IPS DF 4.7 (cell line): ENCODE data around the gene EFNB3.

Source experiments
- DNase-seq: peaks from one replicate; pipeline ENCODE4 v3.0.0-alpha.2; 2013; ENCODE audit warnings: low spot score; ENCODE audit errors: extremely low read depth

The EFNB3 gene

DNA sequence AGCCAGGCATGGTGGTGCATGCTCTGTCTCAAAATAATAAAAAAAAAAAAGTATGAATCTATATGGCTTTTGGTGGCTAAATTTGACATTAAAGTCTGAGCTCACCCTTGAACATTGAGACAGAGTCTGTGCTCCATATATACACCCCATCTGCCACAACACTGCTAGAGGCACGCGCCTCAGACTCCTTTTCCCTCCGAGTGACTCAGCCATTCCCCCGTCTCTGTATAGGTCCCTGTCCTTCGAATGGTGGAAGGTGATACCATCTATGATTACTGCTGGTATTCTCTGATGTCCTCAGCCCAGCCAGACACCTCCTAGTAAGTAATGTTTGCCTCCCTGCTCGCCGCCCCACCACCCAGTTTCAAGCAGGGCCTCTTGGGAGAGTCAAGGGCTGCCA lies 4.5 kb upstream of the EFNB3 start:
- DNase-seq, result no peak

DNA sequence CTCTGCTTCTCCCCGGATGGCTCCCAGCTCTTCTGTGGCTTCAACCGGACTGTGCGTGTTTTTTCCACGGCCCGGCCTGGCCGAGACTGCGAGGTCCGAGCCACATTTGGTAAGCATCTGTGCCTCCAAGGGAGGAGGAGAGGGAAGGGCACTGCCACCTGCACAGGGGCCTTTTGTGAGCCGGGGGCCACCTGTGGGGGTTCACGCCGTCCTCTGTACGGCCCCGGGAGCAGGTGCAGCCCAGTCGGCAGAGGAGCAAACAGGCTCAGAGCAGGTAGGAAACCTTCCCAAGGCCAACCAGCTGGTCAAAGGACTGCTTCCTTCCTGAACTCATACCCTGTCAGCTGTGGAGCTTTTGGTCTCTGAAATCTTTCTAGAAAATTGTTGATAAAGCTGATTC lies 3.3 kb upstream of the EFNB3 start:
- no peak for DNase-seq

DNA sequence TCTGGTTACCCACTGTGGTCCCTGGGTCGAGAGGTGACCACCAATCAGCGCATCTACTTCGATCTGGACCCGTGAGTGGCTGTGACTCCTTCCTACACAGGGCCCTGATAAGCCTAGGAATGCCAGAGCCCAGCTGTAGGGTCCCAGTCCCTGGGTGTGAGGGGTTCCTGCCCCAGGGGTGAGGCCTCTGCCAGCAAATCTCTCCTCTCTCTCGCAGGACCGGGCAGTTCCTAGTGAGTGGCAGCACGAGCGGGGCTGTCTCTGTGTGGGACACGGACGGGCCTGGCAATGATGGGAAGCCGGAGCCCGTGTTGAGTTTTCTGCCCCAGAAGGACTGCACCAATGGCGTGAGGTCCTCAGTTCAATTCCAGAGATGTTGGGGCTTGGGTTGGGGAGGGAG lies 2.2 kb upstream of the EFNB3 start:
- no peak for DNase-seq

DNA sequence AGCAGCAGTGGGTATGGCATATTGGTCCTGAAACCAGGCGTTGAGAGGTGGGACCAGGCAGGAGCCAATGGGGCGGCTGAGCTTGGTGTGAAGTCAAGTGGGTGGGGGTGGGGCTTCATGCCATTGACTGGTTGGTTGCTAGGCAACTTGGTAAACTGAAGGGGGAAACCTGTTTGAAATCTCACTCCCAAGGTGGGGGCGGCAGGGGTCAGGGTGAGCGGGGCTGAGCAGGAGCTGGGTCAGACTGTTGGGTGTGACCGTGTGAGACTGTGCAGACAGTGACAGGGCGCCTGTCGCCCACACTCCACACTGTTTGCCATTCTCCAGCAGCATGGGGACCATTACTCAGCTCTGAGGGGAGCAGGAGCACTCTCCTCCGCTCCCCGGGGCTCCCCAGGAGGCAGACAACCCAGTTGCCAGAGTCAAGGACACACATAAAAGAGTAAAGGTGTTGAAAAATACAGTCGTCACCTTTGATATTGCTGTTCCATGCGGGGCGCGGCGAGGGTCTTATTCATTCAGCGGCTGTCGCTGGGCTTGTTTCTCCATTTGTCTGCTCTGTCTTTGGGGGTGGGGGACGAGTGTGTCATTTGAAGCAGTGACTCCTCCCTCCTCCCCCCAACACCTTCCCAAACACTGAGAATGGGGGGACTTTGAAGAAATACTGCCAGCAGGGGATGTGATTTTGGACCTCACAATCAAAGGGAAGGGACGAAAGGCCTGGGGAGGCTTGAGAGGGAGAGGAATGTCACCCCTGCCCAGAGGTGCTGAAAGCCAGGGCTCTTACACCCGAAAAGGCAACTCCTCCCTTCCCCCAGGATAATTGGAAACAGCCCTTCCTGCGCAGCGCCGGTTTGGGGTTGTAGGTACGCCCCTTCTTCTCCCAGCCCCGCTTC lies 1.2 kb upstream of the EFNB3 start:
- DNase-seq, result no peak

DNA sequence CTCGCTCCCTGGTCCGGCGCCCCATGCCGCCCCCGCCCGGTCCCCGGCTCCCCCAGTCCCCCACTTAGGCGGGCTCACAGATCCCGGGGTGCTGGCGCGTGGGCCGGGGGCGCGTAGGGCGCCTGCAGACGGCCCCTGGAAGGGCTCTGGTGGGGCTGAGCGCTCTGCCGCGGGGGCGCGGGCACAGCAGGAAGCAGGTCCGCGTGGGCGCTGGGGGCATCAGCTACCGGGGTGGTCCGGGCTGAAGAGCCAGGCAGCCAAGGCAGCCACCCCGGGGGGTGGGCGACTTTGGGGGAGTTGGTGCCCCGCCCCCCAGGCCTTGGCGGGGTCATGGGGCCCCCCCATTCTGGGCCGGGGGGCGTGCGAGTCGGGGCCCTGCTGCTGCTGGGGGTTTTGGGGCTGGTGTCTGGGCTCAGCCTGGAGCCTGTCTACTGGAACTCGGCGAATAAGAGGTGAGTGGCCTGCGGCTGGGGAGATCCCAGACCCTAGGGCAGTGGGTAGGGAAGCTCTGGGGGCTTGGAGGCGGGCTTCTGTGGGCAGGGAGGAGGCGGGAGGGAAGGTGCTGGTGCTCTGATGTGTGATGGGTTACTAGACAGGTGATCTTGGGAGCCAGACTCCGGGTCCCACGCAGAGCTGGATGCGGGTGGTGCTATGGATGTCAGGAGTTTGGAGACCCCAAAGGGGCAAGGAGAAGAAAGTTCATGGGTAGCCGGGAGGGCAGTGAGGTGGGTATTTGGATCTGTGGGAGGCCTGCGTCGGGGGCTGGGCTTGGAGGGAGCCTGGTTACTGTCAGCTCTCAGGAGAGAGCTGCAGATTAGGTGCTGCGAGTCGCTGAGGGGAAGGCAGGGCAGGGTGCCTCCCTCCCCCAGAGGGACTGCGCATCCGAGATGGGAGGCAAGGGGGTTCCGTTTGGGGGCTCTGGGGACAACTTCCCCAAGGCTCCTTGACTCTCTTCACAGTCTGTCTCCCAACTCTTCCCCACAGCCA lies 560 bp downstream of the EFNB3 start:
- no peak for DNase-seq

DNA sequence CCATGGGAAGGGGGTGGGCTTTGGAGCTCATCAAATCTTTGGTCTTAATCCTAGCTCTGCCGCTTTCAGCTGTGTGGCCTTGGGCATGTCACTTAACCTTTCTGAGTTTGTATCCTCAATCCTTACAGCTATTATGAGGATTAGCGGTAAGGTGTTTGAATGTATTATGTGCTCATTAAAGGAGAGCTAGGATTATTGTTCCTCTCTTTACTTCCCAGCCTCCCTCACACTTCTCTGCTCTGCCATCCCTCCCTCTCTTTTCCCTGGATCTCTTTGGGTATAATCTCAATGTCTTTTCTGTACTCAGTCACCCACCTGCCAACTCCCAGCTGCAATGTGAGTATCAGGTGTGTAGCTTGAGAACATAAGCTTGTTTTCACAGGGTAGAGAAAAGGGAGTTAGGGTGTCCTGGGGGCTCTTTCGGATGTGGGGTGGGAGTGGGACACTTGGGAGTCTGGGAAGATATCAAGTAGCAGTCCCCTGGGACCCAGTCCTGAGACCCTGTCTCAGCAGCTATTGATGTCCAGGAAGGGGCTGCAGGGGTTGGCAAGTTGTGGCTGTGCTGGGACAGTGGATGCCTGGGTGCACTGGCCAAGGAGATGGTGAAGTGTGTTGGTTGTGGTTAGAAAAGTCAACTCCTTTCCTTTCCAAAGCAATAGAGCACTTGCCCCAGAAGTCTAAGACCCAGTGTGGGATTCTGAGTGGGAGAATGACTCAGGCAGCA lies 1.8 kb downstream of the EFNB3 start:
- DNase-seq, result no peak

DNA sequence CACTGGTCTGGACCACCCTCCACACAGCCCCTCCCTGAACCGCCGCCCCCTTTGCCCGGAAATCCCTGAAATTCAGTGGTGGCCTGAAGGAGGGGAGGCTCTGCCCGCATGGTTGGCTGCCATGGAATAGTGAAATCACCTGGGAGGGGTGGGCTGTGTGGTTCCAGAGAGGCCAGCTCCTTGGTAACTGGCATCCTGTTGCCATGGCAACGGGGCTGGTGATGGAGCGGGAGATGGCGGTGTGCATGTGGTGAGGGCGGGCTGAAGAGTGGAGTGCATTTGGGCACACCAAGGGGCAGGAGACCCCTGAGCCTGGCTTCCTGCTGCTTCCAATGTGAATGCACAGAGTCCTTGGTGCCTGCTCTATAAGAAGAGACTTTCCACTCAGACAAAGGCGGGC lies 2.4 kb downstream of the EFNB3 start:
- no peak for DNase-seq

DNA sequence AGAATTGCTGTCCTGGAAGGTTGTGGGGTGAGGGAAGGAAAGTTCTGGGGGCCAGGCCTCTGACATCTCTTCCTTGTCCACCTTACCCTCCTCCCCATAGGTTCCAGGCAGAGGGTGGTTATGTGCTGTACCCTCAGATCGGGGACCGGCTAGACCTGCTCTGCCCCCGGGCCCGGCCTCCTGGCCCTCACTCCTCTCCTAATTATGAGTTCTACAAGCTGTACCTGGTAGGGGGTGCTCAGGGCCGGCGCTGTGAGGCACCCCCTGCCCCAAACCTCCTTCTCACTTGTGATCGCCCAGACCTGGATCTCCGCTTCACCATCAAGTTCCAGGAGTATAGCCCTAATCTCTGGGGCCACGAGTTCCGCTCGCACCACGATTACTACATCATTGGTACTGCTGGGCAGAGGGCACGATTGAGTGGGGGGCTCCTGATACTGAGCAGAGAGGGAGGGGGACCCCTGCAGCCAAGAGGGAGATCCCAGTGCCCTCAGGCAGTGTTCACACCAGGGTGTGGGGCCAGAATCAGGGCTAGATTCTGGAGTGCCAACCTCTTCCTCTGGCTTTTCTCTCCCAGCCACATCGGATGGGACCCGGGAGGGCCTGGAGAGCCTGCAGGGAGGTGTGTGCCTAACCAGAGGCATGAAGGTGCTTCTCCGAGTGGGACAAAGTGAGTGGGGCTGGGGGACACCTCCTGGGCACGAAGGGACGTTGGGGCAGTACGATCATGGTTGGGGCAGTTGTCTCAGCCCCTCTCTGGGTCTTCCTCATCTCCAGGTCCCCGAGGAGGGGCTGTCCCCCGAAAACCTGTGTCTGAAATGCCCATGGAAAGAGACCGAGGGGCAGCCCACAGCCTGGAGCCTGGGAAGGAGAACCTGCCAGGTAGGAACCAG lies 3.1 kb downstream of the EFNB3 start:
- DNase-seq, result no peak

DNA sequence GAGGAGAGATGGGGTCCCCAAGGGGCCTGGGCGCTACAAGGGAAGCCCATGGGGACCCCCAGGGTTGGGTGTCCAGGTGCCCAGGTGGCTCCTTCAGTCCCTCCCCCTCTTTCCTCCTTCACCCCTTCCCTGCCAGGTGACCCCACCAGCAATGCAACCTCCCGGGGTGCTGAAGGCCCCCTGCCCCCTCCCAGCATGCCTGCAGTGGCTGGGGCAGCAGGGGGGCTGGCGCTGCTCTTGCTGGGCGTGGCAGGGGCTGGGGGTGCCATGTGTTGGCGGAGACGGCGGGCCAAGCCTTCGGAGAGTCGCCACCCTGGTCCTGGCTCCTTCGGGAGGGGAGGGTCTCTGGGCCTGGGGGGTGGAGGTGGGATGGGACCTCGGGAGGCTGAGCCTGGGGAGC lies 4.0 kb downstream of the EFNB3 start:
- no peak for DNase-seq

DNA sequence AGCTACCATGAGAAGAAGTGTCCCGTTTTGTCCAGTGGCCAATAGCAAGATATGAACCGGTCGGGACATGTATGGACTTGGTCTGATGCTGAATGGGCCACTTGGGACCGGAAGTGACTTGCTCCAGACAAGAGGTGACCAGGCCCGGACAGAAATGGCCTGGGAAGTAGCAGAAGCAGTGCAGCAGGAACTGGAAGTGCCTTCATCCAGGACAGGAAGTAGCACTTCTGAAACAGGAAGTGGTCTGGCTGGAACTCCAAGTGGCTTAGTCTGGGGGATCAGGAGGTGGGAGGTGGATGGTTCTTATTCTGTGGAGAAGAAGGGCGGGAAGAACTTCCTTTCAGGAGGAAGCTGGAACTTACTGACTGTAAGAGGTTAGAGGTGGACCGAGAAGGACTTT lies 5.3 kb downstream of the EFNB3 start:
- DNase-seq, result no peak

DNA sequence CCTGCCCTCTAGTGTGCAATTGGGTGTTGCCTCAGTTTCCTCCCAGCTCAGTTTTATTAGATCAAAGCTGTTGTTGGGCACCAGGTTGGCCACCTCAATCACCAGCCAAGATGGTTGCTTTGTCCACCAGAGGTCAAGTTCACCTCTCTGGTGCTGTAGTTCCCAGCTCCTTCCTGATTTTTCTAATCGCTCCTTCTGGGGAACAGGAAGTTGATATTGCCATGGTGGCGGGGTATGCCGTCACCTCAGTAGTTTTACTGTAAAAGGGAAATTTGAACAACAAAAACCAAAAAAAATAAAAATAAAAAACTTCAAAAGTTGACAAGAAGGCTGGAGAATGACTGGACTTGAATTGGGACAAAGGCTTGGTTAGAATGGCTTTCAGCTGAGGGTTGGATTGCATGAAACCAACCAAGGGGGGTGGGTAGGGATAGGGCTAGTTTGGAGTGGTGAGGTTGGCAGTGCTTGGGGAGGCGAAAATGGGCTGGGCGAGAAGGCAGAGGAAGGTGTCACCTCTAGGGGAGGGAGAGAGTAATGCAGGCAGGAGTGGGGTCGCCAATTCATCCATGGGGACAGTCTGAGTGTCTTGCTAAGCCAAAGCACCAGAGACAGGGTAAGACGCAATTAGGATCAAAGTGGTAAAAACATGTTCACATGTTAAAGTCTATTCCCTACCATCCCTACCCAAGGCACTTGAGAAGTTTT lies 6.2 kb downstream of the EFNB3 start:
- no peak for DNase-seq

DNA sequence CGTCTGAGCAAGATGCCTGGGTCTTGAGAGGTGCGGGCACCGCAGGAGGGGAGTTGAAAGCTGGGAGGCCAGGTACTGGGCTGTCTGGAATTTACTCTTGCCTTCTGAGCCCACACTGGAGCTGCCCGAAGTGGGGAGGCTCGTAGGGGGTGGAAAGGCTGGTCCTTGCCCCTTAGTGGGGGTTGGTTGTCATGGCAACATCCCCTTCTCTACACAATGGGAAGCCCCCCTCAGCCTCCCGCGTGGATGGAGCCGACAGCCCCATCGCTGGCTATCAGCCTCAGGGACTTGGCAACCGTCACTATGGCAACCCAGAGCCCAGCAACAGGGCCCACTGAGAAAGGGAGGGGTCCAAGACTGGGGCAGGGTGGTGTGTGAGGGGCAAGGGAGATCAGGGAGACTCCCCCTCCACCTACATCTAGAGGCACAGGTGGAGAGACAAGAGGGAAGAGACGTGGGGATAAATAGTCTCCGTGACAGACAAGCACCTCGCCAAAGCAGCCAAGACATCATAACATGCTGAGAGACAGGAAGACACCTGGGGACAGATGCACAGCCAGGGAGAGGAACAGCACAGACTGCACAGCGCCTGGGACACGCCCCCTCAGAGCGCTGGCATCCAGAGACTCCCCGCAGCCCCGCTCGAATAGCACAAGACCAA lies 7.2 kb downstream of the EFNB3 start:
- no peak for DNase-seq

DNA sequence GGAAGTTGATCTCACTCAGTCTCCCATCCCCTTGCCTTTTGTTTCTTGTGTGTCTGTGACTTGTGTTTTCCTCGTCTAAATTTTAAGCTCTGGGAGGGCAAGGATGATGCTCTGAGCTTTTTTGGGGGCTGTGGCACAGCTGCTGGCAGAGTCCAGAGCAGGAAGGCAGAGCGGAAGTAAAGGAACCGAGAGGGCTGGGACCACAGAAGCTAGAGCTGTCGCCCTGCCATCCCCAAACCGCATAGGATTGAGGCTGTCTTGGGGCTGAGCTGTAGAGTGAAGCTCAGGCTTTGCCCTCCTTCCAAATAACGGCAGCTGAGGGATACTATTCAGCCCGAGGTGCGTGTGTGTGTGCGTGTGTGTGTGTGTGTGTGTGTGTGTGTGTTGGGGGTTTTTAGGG lies 8.8 kb downstream of the EFNB3 start:
- no peak for DNase-seq

DNA sequence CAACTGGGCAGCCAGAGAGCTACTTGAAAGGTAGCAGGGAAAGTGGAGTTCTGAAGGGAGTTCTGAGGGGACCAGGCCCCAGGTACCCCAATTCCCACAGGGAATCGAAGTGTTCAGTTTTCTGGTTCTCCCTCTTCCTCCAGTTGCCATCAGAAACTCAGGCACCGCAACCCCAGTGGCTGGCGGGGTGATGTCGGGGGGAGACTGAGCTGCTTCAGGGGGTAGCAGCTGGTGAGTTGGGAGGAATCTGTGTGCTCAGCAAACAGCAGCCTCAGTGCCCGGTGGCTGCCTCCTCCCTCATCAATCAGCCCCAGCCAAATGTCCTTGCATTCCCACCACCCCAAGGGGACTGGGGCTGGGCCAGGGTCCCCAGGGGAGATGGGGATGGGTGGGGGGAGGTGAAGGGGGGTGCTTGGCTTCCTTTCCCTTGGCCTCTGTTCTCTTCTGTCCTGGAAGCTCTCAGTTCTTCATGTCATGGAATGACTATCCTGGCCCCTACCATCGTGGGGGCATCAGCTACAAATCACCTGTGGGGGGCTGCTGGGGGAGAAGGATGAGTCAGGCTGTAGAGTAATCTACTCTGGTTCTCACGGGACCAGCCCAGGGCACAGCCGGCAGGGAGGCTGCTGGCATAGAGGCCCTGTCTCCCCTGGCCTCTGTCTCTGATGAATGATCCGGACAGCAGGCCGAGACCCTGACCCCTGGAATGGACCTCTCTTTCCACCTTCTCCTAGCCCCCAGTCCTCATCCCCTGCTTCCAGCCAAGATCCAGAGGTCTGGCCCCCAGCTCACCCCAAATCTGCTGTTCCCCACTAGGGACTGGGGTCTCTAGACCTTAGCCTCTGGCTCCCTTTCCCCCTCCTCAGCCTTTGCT lies 10.0 kb downstream of the EFNB3 start:
- no peak for DNase-seq

DNA sequence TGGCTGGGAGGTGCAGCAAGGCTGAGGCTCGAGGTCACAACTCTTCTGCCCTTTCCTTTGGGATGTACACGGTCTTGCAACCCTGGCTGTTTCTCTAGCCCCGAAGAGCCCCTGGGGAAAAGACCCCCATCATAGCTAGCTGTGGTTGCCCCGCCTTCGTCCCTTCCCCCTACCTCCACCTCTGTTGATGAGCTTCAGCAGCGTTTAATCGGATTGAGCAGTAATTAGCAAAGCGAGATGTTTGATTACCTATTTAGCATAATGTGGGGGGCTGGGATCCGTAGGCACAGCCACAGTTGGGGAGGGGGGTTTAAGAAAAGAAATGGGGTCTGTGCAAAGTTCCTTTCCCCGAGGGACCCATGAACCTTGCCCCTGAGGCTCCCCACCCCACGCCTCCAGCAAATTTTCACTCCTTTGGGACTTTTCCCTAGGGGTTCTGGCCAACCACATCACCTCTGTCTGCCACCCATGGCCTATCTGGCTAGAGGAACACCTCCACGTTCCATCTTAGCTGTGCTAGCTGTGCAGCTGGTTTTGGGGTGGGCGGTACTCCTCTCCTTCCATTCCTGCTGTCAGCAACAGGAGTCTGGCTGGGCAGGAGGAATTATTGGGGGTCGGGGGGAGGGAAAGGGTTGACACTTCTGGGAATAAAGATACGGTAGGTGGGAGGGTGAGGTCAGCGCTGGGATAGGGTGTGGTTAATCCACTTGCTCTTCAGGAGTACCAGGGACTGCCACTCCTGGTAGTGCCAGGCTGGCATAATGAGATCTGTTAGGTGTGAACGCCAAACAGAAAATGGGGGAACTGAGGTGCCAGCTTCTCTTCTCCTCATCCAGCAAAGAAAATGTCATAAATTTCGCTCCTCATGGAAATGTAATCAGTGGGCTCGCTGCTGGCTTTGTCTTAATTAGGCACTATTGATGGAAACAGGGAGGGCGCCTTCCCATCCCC lies 11.2 kb downstream of the EFNB3 start:
- no peak for DNase-seq

DNA sequence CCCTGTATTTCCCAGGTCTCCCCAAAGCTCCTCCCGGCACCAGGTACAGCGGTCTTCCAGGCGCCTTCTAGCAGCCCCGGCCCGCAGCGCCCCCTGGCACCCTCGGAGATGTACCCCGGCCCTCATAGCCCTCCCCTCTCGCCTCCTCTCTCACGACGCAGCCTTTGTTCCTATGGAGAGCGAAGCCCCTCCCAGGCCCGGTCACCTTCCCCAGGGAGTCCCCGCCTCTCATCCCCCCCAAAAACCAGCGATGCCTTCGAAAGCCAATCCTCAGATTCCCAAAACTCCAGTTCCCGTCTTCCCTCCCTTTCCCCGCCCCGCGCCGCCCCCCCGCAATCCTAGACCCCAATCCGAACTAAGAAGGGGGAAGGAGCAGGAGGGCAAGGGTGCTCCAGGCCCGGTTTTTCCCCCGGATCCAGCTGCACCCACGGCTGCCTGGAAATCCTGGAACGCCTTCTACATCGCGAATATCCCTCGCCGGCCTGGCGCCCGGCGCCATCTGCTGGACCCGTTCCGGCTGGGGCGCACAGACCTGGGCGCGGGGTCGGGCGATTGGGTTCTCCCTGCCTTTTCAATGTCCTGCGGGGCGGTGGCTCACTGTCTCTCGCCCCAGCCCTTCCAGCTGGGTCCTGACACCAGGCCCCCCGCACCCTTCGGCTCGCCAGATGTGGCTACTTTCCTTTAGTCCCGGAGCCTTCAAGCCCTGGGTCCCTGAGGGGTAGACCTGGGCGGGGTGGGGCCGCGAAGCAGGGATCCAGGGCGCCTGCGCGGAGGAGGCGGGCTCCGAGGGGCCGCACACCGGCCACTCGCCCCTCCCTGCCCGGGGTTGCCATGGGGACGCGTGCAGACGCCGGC lies 12.1 kb downstream of the EFNB3 start, which contains the start of gene DNAH2:
TSS of gene DNAH2 (plus strand) at position 844 of the 855 bp plus-strand sequence. CDS start 1,991 bp downstream, outside the sequence.
- no peak for DNase-seq
